ENCODE measurements around the gene SERPINB10.

The SERPINB10 gene

GRCh38 chr18:63879709-63880108 is 28.0 kb upstream of the SERPINB10 start:
- no peak overlapping the region for H3K9ac ChIP-seq (ENCODE audit: low read length)
- no peak overlapping the region for H3K27ac ChIP-seq (ENCODE audit: low read depth, low read length)
- no peak overlapping the region for H3K4me3 ChIP-seq (ENCODE audit: low read depth in 1 of 2, low read length in 2 of 2)
- no peaks in the 10 kb centered on the region for H3K9me3 ChIP-seq (ENCODE audit: low read length)
- H3K27me3 ChIP-seq (ENCODE audit: control insufficient read depth in 1 of 2, insufficient read depth in 2 of 2, low read length in 2 of 2) = no peaks in the 10 kb centered on the region
- H3K36me3 ChIP-seq (ENCODE audit: insufficient read depth, low read length) = no peaks in the 10 kb centered on the region
- H3K4me1 ChIP-seq (ENCODE audit: insufficient read depth, low read length) = no peaks in the 10 kb centered on the region

DNA sequence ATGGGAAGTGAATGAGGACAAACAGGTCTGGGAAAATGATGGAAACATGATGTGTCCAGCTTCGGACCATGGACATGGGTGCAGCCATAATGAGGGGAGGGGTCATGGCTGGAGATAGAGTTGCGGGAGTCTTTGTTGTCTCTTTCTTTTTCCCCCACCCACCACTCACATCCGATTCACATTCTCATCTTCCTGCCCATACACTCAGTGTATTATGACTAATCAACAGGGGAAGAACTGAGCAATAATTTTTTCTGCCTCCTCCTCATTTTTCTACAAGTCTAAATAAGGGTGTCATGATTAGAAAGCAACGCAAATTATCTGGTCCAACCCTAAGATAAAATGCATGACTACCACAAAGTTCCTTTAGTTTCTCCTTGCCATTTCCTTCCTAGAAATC is 25.9 kb upstream of the SERPINB10 start:
- Histone ChIP-seq H3K9ac (ENCODE audit: low read length) (no peak overlapping the region), H3K4me3 (ENCODE audit: low read depth in 1 of 2, low read length in 2 of 2) (no peak overlapping the region), H3K4me1 (ENCODE audit: insufficient read depth, low read length) (no peaks in the 10 kb centered on the region), H3K27ac (ENCODE audit: low read depth, low read length) (no peak overlapping the region), H3K36me3 (ENCODE audit: insufficient read depth, low read length) (no peaks in the 10 kb centered on the region), H3K9me3 (ENCODE audit: low read length) (no peaks in the 10 kb centered on the region), H3K27me3 (ENCODE audit: control insufficient read depth in 1 of 2, insufficient read depth in 2 of 2, low read length in 2 of 2) (no peaks in the 10 kb centered on the region)

DNA sequence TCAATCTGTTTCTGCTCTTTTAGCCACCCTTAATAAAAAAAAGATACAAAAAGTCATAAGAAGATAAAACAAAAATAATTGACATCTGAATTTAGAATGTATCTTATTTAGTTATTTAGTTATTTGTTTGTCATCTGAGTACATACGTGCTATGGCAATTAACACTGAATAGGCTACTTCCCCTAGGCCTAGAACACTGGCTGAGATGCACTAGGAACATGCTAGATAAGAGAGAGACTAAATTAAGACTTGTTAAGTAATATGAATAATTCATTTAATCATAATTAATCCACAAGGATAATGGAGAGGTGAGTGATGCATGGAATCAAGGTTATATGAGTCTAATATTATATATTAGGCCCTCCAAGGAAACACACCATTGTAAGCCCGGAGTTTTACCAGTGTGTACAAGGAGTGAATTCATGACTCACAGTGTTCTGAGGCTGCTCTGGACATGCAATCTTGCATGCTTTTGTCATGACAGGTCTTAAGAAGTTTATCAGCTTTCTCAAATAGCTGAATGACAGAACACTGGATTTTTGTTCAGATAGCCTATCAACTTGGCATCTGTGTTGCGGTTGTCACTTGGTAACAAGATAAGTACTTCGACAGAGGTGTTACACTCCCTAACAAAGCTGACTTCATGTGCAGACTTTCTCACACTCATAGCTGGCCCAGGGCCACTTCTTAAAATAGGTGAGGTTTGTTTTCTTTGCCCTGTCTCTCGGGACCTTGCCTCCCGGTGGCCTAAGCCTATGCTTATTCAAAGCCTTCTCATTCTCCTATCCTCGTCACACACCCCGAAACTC is 25.2 kb upstream of the SERPINB10 start:
- Histone ChIP-seq H3K9ac (ENCODE audit: low read length) (no peak overlapping the region), H3K27me3 (ENCODE audit: control insufficient read depth in 1 of 2, insufficient read depth in 2 of 2, low read length in 2 of 2) (no peaks in the 10 kb centered on the region)

GRCh38 chr18:63883617-63884016 is 24.1 kb upstream of the SERPINB10 start:
- H3K27ac ChIP-seq (ENCODE audit: low read depth, low read length) = no peak overlapping the region
- H3K36me3 ChIP-seq (ENCODE audit: insufficient read depth, low read length) = no peaks in the 10 kb centered on the region
- no peaks in the 10 kb centered on the region for H3K9me3 ChIP-seq (ENCODE audit: low read length)
- no peak overlapping the region for H3K9ac ChIP-seq (ENCODE audit: low read length)
- no peak overlapping the region for H3K4me3 ChIP-seq (ENCODE audit: low read depth in 1 of 2, low read length in 2 of 2)
- no peaks in the 10 kb centered on the region for H3K4me1 ChIP-seq (ENCODE audit: insufficient read depth, low read length)
- no peaks in the 10 kb centered on the region for H3K27me3 ChIP-seq (ENCODE audit: control insufficient read depth in 1 of 2, insufficient read depth in 2 of 2, low read length in 2 of 2)

More for the DNA sequence above, 25.2 kb upstream of the SERPINB10 start:
- no peak overlapping the region for H3K4me3 ChIP-seq (ENCODE audit: low read depth in 1 of 2, low read length in 2 of 2)
- no peaks in the 10 kb centered on the region for H3K36me3 ChIP-seq (ENCODE audit: insufficient read depth, low read length)
- no peak overlapping the region for H3K27ac ChIP-seq (ENCODE audit: low read depth, low read length)
- no peaks in the 10 kb centered on the region for H3K4me1 ChIP-seq (ENCODE audit: insufficient read depth, low read length)
- H3K9me3 ChIP-seq (ENCODE audit: low read length) = no peaks in the 10 kb centered on the region

DNA sequence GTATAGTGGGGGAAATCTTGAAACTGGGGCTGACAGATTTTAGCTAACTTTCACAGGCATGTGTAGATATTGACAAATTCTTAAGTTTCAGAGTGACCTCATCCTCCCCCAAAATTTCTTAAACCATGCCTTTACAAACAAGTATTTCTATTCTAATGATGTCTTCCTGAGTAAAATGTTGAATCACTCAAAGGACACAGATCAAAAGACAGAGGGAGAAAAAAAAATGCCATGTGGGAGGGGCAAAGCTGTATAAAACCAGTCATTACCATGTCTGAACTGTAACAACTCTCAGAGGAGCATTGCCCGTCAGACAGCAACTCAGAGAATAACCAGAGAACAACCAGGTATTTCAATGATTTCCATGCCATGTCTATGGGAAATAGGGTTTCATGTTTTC is 20.3 kb upstream of the SERPINB10 start, which contains the start of gene SERPINB2:
SERPINB2 (plus strand) TSS at position 282 of the 400 bp plus-strand sequence. CDS start 3,740 bp downstream, outside the sequence.
- Histone ChIP-seq H3K36me3 (ENCODE audit: insufficient read depth, low read length) (no peaks in the 10 kb centered on the region), H3K9ac (ENCODE audit: low read length) (no peak within 1 kb of the TSS), H3K27me3 (ENCODE audit: control insufficient read depth in 1 of 2, insufficient read depth in 2 of 2, low read length in 2 of 2) (no peaks in the 10 kb centered on the region), H3K4me3 (ENCODE audit: low read depth in 1 of 2, low read length in 2 of 2) (no peak within 1 kb of the TSS), H3K4me1 (ENCODE audit: insufficient read depth, low read length) (no peaks in the 10 kb centered on the region), H3K9me3 (ENCODE audit: low read length) (no peaks in the 10 kb centered on the region), H3K27ac (ENCODE audit: low read depth, low read length) (no peak within 1 kb of the TSS)

GRCh38 chr18:63888470-63889190 is 19.1 kb upstream of the SERPINB10 start:
- Histone ChIP-seq H3K36me3 (ENCODE audit: insufficient read depth, low read length) (no peaks in the 10 kb centered on the region), H3K4me1 (ENCODE audit: insufficient read depth, low read length) (no peaks in the 10 kb centered on the region), H3K27ac (ENCODE audit: low read depth, low read length) (no peak overlapping the region), H3K27me3 (ENCODE audit: control insufficient read depth in 1 of 2, insufficient read depth in 2 of 2, low read length in 2 of 2) (no peaks in the 10 kb centered on the region), H3K4me3 (ENCODE audit: low read depth in 1 of 2, low read length in 2 of 2) (no peak overlapping the region), H3K9me3 (ENCODE audit: low read length) (no peaks in the 10 kb centered on the region), H3K9ac (ENCODE audit: low read length) (no peak overlapping the region)

DNA sequence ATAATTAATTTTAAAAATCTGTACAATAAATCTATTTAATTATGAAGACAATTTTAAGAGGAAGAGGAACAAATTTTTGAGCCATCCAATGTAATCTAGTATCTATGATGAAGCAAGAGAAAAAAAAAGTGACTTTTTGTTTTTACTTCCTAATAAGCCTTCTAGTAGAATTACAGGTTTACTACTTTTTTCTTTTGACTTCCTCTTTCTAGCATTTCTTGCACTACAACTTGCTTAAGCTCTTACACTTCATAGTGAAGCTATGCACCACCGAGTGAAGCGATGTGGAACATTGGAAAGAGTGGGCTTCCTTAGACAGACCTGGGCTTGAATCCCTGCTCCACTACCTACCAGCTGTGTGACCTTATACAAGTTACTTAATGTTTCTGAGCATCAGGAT is 18.1 kb upstream of the SERPINB10 start:
- no peaks in the 10 kb centered on the region for H3K27me3 ChIP-seq (ENCODE audit: control insufficient read depth in 1 of 2, insufficient read depth in 2 of 2, low read length in 2 of 2)
- H3K27ac ChIP-seq (ENCODE audit: low read depth, low read length) = no peak overlapping the region
- H3K4me1 ChIP-seq (ENCODE audit: insufficient read depth, low read length) = no peaks in the 10 kb centered on the region
- no peak overlapping the region for H3K4me3 ChIP-seq (ENCODE audit: low read depth in 1 of 2, low read length in 2 of 2)
- no peaks in the 10 kb centered on the region for H3K9me3 ChIP-seq (ENCODE audit: low read length)
- H3K9ac ChIP-seq (ENCODE audit: low read length) = no peak overlapping the region
- H3K36me3 ChIP-seq (ENCODE audit: insufficient read depth, low read length) = no peaks in the 10 kb centered on the region

DNA sequence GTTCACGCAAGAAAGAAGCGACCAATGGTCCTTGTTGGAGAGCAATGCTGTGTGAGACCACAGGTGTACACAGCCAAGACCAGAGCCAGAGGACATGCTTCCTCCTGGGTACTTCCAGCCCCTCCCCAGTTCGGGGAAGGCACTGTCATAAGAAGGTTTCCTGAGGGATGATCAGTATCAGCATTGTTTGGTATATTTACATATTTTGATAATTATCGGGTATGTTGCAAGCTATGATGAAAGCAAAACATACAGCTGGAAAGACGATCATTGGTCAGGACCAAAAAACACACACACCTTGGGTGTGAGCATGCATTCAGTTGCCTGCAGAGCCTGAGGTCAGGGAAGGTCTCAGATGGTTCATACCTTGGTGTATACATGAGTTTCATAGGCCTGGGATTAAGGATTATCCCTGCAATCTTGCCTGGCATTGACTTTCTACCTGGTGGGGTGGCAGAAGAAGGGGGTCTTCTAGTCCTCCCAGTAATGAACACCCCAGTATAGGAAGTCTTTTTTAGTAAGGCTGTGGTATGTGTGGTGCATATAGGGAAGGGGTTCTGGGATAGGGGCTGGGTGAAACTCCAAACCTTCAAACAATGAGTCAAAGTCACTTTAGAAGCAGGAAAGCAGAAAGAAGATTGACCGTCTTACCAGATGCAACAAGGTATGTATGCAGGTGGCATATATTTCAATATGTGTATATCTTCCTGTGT is 17.4 kb upstream of the SERPINB10 start:
- Histone ChIP-seq H3K9ac (ENCODE audit: low read length) (no peak overlapping the region), H3K9me3 (ENCODE audit: low read length) (no peaks in the 10 kb centered on the region), H3K4me3 (ENCODE audit: low read depth in 1 of 2, low read length in 2 of 2) (no peak overlapping the region), H3K27me3 (ENCODE audit: control insufficient read depth in 1 of 2, insufficient read depth in 2 of 2, low read length in 2 of 2) (no peaks in the 10 kb centered on the region), H3K4me1 (ENCODE audit: insufficient read depth, low read length) (no peaks in the 10 kb centered on the region), H3K27ac (ENCODE audit: low read depth, low read length) (no peak overlapping the region), H3K36me3 (ENCODE audit: insufficient read depth, low read length) (no peaks in the 10 kb centered on the region)

DNA sequence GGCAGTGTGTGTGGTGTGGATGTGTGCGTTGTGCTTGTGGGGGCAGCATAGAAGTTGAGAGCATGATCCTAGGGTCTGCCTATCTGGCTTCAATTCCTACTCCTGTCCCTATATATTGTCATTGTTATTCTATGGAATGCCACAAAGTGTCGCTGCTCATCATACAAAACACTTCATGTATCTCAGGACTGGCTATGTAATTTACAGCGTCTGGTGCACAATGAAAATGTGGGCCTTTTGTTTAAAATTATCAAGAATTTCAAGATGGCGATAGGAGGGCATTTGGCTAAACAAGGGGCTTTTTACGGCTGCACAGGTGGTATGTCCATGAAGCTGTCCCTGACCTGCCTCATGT is 16.8 kb upstream of the SERPINB10 start:
- Histone ChIP-seq H3K36me3 (ENCODE audit: insufficient read depth, low read length) (no peaks in the 10 kb centered on the region), H3K27ac (ENCODE audit: low read depth, low read length) (no peak overlapping the region), H3K4me1 (ENCODE audit: insufficient read depth, low read length) (no peaks in the 10 kb centered on the region), H3K9me3 (ENCODE audit: low read length) (no peaks in the 10 kb centered on the region), H3K4me3 (ENCODE audit: low read depth in 1 of 2, low read length in 2 of 2) (no peak overlapping the region), H3K9ac (ENCODE audit: low read length) (no peak overlapping the region), H3K27me3 (ENCODE audit: control insufficient read depth in 1 of 2, insufficient read depth in 2 of 2, low read length in 2 of 2) (no peaks in the 10 kb centered on the region)

GRCh38 chr18:63892566-63892965 is 15.2 kb upstream of the SERPINB10 start:
- Histone ChIP-seq H3K9ac (ENCODE audit: low read length) (no peak overlapping the region), H3K27ac (ENCODE audit: low read depth, low read length) (no peak overlapping the region), H3K4me3 (ENCODE audit: low read depth in 1 of 2, low read length in 2 of 2) (no peak overlapping the region), H3K4me1 (ENCODE audit: insufficient read depth, low read length) (no peaks in the 10 kb centered on the region), H3K27me3 (ENCODE audit: control insufficient read depth in 1 of 2, insufficient read depth in 2 of 2, low read length in 2 of 2) (no peaks in the 10 kb centered on the region), H3K36me3 (ENCODE audit: insufficient read depth, low read length) (no peaks in the 10 kb centered on the region), H3K9me3 (ENCODE audit: low read length) (no peaks in the 10 kb centered on the region)

DNA sequence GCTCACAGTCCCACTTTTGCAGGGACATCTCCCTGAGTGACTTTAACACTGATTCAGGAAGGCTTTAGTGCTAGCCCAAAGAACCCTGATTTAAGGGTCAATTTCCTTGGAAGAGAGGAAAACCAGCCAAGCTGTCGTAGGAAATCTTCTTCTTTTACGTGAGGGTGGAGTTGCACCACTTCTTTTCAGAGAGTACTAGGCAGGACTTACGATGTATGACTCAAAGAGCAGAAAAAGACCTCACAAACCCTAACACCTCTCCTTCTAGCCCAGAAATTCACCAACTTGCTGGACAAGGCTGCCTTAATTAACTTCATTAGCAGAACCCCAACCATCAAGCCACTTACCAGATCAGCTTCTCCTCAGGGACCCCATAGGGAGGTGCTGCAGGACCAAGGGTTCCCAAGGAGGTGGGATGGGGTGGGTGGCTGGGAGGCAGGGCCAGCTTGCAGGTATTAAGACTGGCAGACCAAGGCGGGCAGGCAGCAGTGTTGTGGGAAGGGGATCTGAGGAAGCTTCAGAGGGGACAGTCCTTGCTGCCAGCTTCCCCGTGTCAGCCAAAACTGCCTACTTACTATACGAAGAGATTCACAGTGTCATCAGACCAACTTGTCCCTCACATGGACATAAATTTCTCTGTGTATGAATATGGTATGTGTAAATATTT is 13.5 kb upstream of the SERPINB10 start:
- Histone ChIP-seq H3K9me3 (ENCODE audit: low read length) (no peaks in the 10 kb centered on the region), H3K27me3 (ENCODE audit: control insufficient read depth in 1 of 2, insufficient read depth in 2 of 2, low read length in 2 of 2) (no peaks in the 10 kb centered on the region), H3K4me3 (ENCODE audit: low read depth in 1 of 2, low read length in 2 of 2) (no peak overlapping the region), H3K27ac (ENCODE audit: low read depth, low read length) (no peak overlapping the region), H3K9ac (ENCODE audit: low read length) (no peak overlapping the region), H3K4me1 (ENCODE audit: insufficient read depth, low read length) (no peaks in the 10 kb centered on the region), H3K36me3 (ENCODE audit: insufficient read depth, low read length) (no peaks in the 10 kb centered on the region)

Measured in muscle layer of colon (tissue), 2 donors.